Large intestine (tissue), 3 donors: Measurements from ENCODE around the gene M1AP. TPM values are rescaled to one million over a fixed set of nuclear protein-coding genes. Genes with fewer than 3 reads are reported as not detected.

Experiments used
- DNase-seq, 2 donors: peaks; one replicate each; pipeline versions ENCODE4 v3.0.0 to v3.0.0-alpha.2; 2013
- H3K27ac ChIP-seq: one replicate; pipeline ENCODE4 v1.5.1; 2013; ENCODE audit warnings: low read length
- H3K27me3 ChIP-seq: 2 replicates; pipeline ENCODE4 v1.6.1; 2013; ENCODE audit warnings: low read length; ENCODE audit not compliant: control insufficient read depth, insufficient read depth
- H3K36me3 ChIP-seq: 2 replicates; pipeline ENCODE4 v1.6.1; 2013; ENCODE audit warnings: low read length; ENCODE audit not compliant: control insufficient read depth, insufficient read depth
- H3K4me1 ChIP-seq: one replicate; pipeline ENCODE4 v1.6.1; 2013; ENCODE audit warnings: low read length; ENCODE audit not compliant: control insufficient read depth, insufficient read depth
- H3K4me3 ChIP-seq: one replicate; pipeline ENCODE4 v1.5.1; 2013; ENCODE audit warnings: low read length
- H3K9me3 ChIP-seq: one replicate; pipeline ENCODE4 v1.6.1; 2013; ENCODE audit warnings: mild to moderate bottlenecking, low read depth, low read length, moderate library complexity; ENCODE audit not compliant: control insufficient read depth
- WGBS: methylation state at CpG from one replicate; pipeline ENCODE4 v1.1.5; 2013; ENCODE audit warnings: low lambda C conversion rate; ENCODE audit not compliant: insufficient coverage; 5-methylcytosine and 5-hydroxymethylcytosine counted together
- polyA plus RNA-seq: library from polyadenylated mRNA; unstranded; fragments of 120-200 nt; gene quantifications from one replicate; pipeline ENCODE4 v1.2.1, GENCODE V29; 2013

Gene M1AP
- polyA plus RNA-seq, 1 donor, result 0.12 TPM

GRCh38 chr2:74577448-74577847 lies 70.7 kb downstream of the M1AP start:
- Histone ChIP-seq H3K4me3 (no peak overlapping the region), H3K27me3 (peaks cover 3% of the 10 kb centered on the region), H3K4me1 (no peaks in the 10 kb centered on the region), H3K36me3 (no peaks in the 10 kb centered on the region), H3K9me3 (no peaks in the 10 kb centered on the region), H3K27ac (no peak overlapping the region)
- no peak for DNase-seq
- WGBS, result no CpG with 5 or more reads among the region's 2 CpGs

- DNase-seq, result no peak
- WGBS, result no CpG with 5 or more reads among the region's 1 CpG
- Histone ChIP-seq H3K4me1 (no peaks in the 10 kb centered on the region), H3K4me3 (no peak overlapping the region), H3K9me3 (no peaks in the 10 kb centered on the region), H3K36me3 (no peaks in the 10 kb centered on the region), H3K27ac (no peak overlapping the region), H3K27me3 (peaks cover 3% of the 10 kb centered on the region)
These were observed 71.3 kb downstream of the M1AP start for GRCh38 chr2:74576863-74577229.

GRCh38 chr2:74576211-74576862 lies 71.8 kb downstream of the M1AP start:
- no peak for DNase-seq
- H3K27me3 ChIP-seq, result peaks cover 3% of the 10 kb centered on the region
- no CpG with 5 or more reads among the region's 7 CpGs for WGBS
- no peaks in the 10 kb centered on the region for H3K36me3 ChIP-seq
- no peaks in the 10 kb centered on the region for H3K4me1 ChIP-seq
- H3K27ac ChIP-seq, result no peak overlapping the region
- H3K4me3 ChIP-seq, result no peak overlapping the region
- no peaks in the 10 kb centered on the region for H3K9me3 ChIP-seq

DNA sequence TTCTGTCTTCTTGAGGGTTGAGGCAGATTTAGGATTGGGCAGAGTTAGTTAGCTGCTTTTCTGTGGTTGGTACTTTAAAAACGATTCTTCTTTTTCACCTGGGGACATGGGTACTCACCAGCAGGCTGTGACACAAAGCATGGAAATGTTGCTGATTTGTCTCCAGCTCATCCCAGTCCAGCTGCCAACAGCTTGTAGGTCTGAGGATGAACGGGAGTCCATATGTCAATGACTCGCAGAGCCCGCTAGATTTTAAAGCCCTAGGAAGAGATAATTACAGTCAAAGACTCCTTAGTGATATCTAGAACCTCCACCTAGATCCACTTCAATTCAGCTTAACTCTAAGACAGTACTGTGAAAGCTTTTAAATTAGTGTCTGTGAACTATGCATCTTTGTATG lies 72.8 kb downstream of the M1AP start:
- DNase-seq, result no peak
- Histone ChIP-seq H3K27ac (no peak overlapping the region), H3K9me3 (no peaks in the 10 kb centered on the region), H3K27me3 (peaks cover 3% of the 10 kb centered on the region), H3K36me3 (no peaks in the 10 kb centered on the region), H3K4me1 (no peaks in the 10 kb centered on the region), H3K4me3 (no peak overlapping the region)
- whole genome bisulfite sequencing, result 80% methylated on average over 1 of the region's 4 CpGs

GRCh38 chr2:74573747-74574562 lies 74.2 kb downstream of the M1AP start:
- no peak overlapping the region for H3K27ac ChIP-seq
- H3K4me3 ChIP-seq, result no peak overlapping the region
- no peaks in the 10 kb centered on the region for H3K4me1 ChIP-seq
- WGBS, result 100% methylated on average over 2 of the region's 7 CpGs
- H3K27me3 ChIP-seq, result peaks cover 3% of the 10 kb centered on the region
- no peak for DNase-seq
- H3K36me3 ChIP-seq, result no peaks in the 10 kb centered on the region
- no peaks in the 10 kb centered on the region for H3K9me3 ChIP-seq

GRCh38 chr2:74572178-74572925 lies 75.8 kb downstream of the M1AP start:
- Histone ChIP-seq H3K9me3 (no peaks in the 10 kb centered on the region), H3K4me1 (no peaks in the 10 kb centered on the region), H3K4me3 (no peak overlapping the region), H3K36me3 (no peaks in the 10 kb centered on the region), H3K27me3 (peaks cover 12% of the 10 kb centered on the region), H3K27ac (no peak overlapping the region)
- no CpG with 5 or more reads among the region's 3 CpGs for WGBS
- DNase-seq, result no peak

GRCh38 chr2:74571058-74571457 lies 77.1 kb downstream of the M1AP start:
- no peaks in the 10 kb centered on the region for H3K4me1 ChIP-seq
- H3K9me3 ChIP-seq, result no peaks in the 10 kb centered on the region
- no peak for DNase-seq
- H3K36me3 ChIP-seq, result no peaks in the 10 kb centered on the region
- WGBS, result 100% methylated on average over 1 of the region's 1 CpG
- H3K27ac ChIP-seq, result no peak overlapping the region
- H3K4me3 ChIP-seq, result no peak overlapping the region
- peaks cover 14% of the 10 kb centered on the region for H3K27me3 ChIP-seq

GRCh38 chr2:74569686-74570085 lies 78.4 kb downstream of the M1AP start:
- H3K36me3 ChIP-seq, result no peaks in the 10 kb centered on the region
- H3K27me3 ChIP-seq, result peaks cover 17% of the 10 kb centered on the region

DNA sequence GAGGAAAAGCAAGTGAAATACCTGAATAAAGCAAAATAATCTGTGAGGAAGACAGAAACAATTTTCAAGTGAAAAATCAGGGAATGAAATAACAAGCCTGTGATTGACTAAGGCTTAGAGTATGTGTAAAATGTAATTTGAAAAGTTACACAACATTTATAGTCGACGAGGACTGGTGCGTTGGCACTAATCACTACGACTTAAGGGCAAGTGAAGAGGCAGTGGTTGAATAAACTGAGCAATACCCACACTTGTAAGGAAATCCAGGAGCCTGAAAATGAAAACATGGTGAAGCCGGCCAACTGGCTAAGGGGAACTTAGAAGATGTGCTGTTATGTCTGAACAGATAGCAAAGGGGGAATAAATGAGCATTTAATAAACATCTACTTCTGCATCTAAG lies 80.2 kb downstream of the M1AP start:
- peaks cover 32% of the 10 kb centered on the region for H3K27me3 ChIP-seq
- WGBS, result no CpG with 5 or more reads among the region's 5 CpGs
- no peak overlapping the region for H3K4me3 ChIP-seq
- no peaks in the 10 kb centered on the region for H3K9me3 ChIP-seq
- no peak overlapping the region for H3K27ac ChIP-seq
- no peaks in the 10 kb centered on the region for H3K36me3 ChIP-seq
- no peak for DNase-seq
- no peaks in the 10 kb centered on the region for H3K4me1 ChIP-seq

More at GRCh38 chr2:74569686-74570085, 78.4 kb downstream of the M1AP start:
- Histone ChIP-seq H3K4me3 (no peak overlapping the region), H3K4me1 (no peaks in the 10 kb centered on the region), H3K9me3 (no peaks in the 10 kb centered on the region), H3K27ac (no peak overlapping the region)
- 40% methylated on average over 1 of the region's 1 CpG for WGBS
- no peak for DNase-seq

DNA sequence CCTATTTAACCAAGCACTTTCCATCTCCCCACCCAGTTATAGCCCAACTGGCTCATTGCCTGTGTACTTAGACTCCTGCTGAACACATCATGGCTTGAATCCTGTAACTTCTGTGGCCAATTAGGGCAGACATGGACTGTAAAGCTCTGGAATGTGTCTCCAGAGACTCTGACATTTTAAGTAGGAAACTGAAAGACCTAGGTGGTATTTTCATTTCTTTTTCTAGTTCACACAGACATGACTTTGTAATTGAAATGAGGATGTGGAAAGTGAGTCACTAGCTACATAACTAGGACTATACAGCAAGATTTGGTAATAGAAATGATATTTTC lies 81.4 kb downstream of the M1AP start:
- no peak for DNase-seq
- H3K27me3 ChIP-seq, result peaks cover 44% of the 10 kb centered on the region
- H3K9me3 ChIP-seq, result no peaks in the 10 kb centered on the region
- H3K27ac ChIP-seq, result no peak overlapping the region
- H3K4me1 ChIP-seq, result no peaks in the 10 kb centered on the region
- H3K4me3 ChIP-seq, result no peak overlapping the region
- no peaks in the 10 kb centered on the region for H3K36me3 ChIP-seq
